Coronary artery (tissue), 2 donors: ENCODE measurements around the gene TAPBP.
A peak's percentile ranks its signal among the peaks of the same experiment; 100 is the strongest.
"Not testable (repeated sequence)": the region's sequence is repeated elsewhere in the genome, so short reads cannot be mapped to it uniquely, and the experiment has no call there.

Source experiments
- DNase-seq: peaks from one replicate; pipeline ENCODE4 v3.0.0-alpha.2; 2017; ENCODE audit warnings: low spot score
- H3K27ac ChIP-seq, 2 donors: fragments of 200-600 bp; sonication (generic); one replicate each; pipeline ENCODE4 v1.5.1; 2016 to 2019
- H3K4me3 ChIP-seq: fragments of 200-600 bp; sonication (generic); 2 replicates; pipeline ENCODE4 v1.5.1; 2016; ENCODE audit warnings: mild to moderate bottlenecking, moderate library complexity
- TF ChIP-seq, protein P1 (sequence below): fragments of 200-600 bp; sonication (generic); IDR thresholded peaks from one replicate; pipeline ENCODE4 v1.5.1; 2019; ENCODE audit warnings: antibody characterized with exemption

The TAPBP gene

DNA sequence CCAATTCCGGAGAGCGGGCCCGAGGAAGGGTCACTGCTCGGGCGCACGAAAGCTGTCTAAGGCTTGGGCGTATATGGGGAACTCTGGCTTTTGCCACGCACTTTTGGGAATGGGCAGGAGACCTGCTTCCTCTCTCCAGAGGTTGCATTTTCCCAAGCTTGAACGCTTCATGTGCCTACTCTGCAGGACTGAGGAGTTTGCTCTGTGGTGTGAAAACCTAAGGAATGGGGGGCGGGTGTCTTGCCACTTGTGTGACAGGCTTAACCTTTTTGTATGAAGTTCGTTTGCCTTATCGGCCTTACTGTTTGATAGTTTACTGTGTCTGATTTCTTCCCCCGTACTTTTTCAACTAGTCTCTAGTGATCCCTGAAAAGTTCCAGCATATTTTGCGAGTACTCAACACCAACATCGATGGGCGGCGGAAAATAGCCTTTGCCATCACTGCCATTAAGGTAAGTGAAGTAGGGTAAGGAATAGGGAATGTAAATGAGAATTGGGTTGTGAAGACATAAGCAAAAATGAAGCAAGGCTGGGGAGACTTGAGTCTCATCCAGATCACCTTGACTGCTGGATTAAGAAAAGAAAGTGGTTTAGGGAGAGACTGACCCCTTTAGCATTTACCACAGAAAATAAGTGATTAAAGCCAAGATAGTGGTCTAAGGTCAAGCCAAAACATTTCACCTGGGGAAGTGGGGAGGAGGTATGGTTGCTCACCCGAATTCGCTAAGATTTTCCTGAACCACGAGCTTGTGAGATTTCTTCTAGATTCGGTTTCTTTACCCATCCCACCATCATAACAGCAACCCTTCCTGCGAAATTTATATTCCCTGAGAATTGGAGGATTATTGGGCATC is 41.4 kb downstream of the TAPBP start:
- DNase-seq = no peak
- Histone ChIP-seq H3K4me3 (peak overlapping the region; percentile 90), H3K27ac (peak overlapping the region; percentile 79 to 96)
- TF ChIP-seq, protein P1, sequence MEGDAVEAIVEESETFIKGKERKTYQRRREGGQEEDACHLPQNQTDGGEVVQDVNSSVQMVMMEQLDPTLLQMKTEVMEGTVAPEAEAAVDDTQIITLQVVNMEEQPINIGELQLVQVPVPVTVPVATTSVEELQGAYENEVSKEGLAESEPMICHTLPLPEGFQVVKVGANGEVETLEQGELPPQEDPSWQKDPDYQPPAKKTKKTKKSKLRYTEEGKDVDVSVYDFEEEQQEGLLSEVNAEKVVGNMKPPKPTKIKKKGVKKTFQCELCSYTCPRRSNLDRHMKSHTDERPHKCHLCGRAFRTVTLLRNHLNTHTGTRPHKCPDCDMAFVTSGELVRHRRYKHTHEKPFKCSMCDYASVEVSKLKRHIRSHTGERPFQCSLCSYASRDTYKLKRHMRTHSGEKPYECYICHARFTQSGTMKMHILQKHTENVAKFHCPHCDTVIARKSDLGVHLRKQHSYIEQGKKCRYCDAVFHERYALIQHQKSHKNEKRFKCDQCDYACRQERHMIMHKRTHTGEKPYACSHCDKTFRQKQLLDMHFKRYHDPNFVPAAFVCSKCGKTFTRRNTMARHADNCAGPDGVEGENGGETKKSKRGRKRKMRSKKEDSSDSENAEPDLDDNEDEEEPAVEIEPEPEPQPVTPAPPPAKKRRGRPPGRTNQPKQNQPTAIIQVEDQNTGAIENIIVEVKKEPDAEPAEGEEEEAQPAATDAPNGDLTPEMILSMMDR = no peak

DNA sequence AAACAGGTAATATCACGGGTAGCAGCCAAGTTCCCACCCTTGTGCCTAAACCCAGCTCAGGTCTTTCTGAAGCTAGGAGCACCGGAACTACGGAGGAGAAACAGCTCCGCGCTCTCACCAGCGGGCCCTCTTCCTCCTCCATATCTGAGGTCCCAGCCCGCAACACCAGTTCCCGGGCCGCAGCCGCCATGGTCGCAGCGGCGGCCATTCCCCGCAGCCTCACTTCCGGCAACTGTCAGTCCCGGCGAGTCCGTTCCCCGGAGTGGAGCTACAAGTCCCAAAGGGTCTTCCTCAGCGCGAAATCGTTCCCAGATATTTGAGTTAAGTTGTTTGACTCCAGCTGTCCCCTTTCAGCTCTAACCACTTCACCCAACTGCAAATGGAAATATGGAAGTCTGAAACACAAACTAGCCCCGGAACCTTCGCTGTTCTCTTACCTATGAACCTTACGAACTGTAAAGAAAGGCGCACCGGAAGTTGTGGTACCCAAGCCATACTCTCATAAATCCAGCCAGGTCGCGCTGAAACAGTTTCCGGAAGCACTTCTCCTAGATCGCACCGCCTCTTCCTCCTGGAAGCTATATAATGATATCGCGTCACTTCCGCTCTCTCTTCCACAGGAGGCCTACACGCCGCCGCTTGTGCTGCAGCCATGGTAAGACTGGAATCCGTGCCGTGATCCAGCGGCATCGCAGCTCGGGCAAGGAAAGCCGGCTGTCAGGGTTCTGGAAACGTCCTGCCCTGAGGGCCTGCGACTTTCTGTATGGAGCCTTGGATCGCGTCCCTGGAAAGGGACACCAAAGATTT is 42.2 kb downstream of the TAPBP start, which contains the start of the genes RPS18 and VPS52:
Gene RPS18 (plus strand): TSS at position 608 of the 807 bp plus-strand sequence. CDS start 45 bp downstream, at position 653.
Gene VPS52 (minus strand): TSS at position 409 of the 807 bp plus-strand sequence. CDS start 201 bp downstream, at position 208.
- TF ChIP-seq, protein P1 = no peak
- peak; percentile 96 for DNase-seq
- Histone ChIP-seq H3K27ac (peak within 1 kb of the TSS; percentile 79 to 96), H3K4me3 (peak within 1 kb of the TSS; percentile 90)

DNA sequence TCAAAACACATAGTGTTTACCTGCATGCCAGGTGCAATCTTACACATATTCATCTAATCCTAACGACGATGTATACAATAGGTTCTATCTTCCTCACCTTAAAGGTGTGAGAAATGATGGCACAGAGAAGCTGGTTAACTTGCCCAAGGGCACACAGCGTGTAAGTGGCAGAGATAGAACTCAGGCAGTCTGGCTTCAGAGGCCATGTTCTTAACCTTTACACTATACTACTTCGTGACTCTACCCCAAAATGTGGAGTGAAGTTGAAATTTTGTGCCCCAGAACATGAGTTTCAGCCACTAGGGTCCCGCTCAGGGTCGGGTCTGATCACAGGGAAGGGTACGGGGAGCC is 42.8 kb downstream of the TAPBP start:
- no peak for DNase-seq
- Histone ChIP-seq H3K4me3 (peak overlapping the region; percentile 90), H3K27ac (peak overlapping the region; percentile 79 to 96)
- TF ChIP-seq, protein P1 = no peak

DNA sequence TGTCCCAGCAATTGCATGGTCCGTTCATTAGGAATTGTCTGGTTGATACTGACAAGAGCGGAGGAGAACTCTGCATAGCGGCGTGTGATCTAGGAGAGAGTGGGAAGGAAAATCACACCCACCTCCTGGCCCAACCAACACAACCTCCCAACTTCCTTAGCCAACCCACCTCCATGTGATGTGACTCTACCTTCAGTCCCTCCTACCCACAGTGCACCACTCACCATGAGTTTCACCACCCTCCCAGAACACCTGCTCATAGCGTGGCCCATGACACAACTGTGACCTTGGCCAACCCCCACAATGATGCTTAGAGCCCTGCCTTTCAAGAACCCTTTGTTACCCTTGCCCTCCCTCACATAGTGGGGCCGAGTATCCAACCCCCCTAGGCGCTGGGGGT is 49.9 kb downstream of the TAPBP start:
- no peak for DNase-seq
- TF ChIP-seq, protein P1 = no peak
- Histone ChIP-seq H3K4me3 (no peak overlapping the region), H3K27ac (no peak overlapping the region)

DNA sequence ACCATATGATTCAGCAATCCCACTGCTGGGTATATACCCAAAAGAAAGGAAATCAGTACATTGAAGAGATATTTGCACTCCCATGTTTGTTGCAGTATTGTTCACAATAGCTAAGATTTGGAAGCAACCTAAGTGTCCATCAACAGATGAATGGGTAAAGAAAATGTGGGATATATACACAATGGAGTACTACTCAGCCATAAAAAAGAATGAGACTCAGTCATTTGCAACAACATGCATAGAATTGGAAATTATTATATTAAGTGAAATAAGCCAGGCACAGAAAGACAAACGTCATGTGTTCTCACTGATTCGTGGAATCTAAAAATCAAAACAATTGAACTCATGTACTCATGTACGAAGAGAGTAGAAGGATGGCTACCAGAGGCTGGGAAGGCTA is 51.4 kb downstream of the TAPBP start:
- H3K4me3 ChIP-seq, H3K27ac ChIP-seq, DNase-seq: not testable (repeated sequence)

DNA sequence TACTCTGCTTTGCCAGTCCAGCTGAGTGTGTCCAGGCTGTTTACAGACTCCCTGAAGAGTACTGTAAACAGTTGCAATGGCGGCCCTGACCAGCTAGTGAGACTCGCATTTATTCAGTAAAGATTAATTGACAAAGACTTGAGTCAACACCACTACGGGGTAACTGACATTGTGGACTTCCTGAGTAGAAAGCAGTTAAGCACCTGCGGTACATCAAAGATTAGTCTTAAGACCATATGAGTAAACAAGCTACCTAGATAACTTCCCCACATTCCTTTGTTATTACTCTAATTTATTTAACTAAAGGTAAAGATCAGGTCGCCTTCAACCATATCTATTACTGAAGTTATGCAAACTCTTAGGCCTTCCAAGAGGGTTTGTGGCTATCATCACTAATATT is 54.8 kb downstream of the TAPBP start:
- H3K27ac ChIP-seq = no peak overlapping the region
- TF ChIP-seq, protein P1 = no peak
- H3K4me3 ChIP-seq = no peak overlapping the region
- DNase-seq = no peak

DNA sequence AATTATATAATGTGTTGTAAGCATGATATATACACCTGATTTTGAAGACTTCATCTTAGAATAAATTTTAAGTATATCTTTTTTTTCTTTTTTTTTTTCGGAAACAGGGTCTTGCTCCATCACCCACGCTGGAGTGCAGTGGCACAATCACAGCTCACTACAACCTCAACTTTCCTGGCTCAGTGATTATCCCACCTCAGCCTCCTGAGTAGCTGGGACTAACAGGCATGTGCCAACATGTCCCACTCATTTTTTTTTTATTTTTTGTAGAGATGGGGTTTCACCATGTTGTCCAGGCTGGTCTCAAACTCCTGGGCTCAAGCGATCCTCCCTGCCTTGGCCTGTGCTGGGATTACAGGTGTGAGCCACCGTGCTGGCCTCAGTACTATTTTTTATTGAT is 59.3 kb downstream of the TAPBP start:
- Histone ChIP-seq H3K4me3 (no peak overlapping the region), H3K27ac (no peak overlapping the region)
- TF ChIP-seq, protein P1 = no peak
- no peak for DNase-seq
